ENCODE results near the gene ZC3H7A.
A peak's percentile ranks its signal among the peaks of the same experiment; 100 is the strongest.

ZC3H7A gene

GRCh38 chr16:11705311-11706025 lies 91.6 kb downstream of the ZC3H7A start:
- TF ChIP-seq POLR2A (IDR thresholded peaks at IDR 0.05; ENCODE audit: low read depth, low read length) = no peak
- no peak for DNase-seq (ENCODE audit: insufficient read length, low spot score)
- FAIRE-seq = peak; percentile 11

Data from H54 (cell line).